GM19238 (cell line): ENCODE data around the gene PCSK2.

Source experiments
- DNase-seq: peaks from one replicate; pipeline ENCODE4 v3.0.0; 2011; ENCODE audit warnings: low spot score; ENCODE audit not compliant: insufficient read length

The PCSK2 gene

DNA sequence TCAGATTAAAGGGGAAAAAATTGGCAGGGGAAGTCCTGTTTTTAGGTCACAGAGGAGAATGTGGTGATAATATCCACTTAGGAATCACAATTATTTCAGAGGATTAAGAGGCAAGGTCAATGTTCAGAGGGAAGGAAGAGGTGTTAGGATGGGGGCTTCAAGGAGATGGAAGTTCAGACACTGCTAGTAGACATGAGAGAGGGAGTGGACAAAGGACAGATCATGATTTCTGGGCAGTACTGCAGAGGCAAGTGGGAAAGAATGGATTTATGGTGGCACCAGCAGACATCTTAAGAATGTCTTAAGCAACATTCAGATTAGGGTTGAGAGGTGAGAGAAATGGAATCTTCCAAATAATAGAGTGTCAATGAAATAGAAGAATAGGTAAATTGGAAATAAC is 9.9 kb downstream of the PCSK2 start:
- no peak for DNase-seq

DNA sequence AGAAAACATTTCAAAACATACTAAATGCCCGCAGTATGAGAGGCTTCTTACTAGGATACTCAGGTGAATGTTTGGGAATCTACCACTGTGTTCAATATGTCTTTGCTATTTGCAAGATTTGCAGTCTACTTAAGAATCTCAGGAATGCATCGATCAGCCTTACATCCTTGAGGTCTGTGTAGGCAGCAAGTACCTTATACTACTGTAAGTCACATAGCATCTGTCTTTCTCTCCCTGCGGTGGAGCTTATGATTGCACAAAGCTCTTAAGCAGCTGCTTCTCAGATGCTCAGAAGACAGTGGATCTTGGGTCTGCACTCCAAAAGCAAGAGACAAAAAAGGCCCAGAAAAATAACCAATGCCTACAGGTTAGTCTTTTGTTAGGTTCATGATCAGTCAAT is 21.4 kb downstream of the PCSK2 start:
- no peak for DNase-seq

DNA sequence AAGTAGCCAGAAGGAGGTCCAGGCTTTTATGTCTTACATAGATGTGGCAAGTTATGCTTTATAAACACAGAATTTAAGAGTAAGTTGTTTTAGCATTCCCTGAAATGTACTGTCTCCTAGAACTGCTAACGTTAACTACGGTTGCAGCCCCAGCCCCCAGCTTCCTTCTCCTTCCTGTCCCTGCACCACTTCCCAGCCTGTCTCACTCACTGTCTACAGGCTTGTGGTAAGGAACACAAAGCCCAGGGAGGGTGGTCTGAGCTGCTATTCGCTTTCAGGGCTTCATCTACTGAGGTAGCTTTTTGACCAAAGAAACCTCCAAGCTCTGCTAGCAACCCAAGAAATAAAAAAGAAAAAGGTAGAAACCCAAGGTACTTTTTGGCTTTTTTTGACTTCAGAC is 35.9 kb downstream of the PCSK2 start:
- no peak for DNase-seq

DNA sequence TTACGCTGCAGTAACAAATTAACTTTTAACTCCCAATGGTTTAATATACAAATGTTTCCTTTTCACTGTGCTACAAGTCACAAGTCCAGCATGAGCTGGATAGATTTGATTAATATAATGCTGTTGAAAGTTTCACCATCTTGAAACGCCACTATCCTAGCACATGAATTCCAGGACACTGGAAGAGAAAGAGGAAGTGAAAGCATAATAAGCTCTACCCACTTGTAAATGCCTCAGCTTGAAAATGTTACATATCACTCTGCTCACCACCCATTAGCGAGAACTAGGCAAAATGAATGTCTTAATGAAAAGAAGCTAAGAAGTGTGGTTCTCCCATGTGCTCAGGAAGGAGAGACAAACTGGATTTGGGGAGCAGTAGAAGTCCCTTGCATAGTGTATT is 46.9 kb downstream of the PCSK2 start:
- DNase-seq = no peak

DNA sequence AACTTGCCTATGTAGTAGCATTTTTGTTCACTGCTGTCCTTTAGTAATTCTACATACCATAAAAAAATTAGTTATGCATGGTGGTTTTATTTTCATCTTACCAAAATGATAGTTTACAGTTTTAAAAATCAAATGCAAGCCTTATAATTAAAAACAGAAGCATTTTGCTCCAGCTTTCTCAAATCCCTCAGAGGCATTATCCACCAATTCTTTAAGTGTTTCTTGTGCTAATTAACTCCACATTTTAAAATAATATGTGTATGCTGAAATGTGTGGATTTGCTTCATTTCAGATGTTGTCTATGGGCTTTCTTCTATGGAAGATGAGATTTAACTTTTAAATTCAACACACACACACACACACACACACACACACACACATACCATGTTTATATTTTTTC is 49.3 kb downstream of the PCSK2 start:
- no peak for DNase-seq

DNA sequence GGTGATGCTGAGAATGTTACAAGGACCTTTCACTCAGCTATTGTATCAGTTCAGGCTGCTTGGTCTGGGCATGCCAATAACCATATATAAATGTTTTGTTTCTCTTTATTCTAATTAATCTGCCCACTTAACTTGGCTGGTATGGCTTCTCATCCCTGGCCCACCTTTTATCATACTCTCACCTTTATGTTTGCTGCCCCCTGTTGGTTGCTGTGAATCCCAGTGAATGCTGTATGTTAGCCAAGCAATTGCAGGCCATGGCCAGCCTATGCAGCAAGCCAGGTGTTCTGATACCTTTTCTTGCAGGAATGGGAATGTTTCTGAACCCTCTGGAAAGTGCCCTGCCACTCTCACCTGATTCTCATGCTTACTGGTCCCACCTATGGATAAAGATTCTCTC is 54.6 kb downstream of the PCSK2 start:
- no peak for DNase-seq

DNA sequence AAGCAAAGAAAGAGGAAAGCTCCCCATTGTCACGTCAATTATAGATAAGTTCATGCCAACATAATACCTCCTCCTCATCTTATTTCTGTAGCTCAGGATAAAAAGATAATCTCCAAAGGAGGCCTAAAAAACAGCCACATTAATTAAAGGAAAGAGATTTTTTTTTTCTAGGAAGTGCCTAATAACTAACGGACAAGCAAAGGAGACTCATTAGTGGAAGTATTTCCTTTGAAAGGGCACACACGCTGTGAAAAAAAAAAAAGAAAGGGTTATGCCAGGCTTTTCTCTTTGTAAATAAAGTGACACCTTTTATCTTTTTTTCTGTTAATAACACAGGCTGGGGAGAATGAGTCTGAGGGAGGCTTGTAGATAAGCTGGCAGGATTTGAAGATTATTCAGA is 55.7 kb downstream of the PCSK2 start:
- no peak for DNase-seq

DNA sequence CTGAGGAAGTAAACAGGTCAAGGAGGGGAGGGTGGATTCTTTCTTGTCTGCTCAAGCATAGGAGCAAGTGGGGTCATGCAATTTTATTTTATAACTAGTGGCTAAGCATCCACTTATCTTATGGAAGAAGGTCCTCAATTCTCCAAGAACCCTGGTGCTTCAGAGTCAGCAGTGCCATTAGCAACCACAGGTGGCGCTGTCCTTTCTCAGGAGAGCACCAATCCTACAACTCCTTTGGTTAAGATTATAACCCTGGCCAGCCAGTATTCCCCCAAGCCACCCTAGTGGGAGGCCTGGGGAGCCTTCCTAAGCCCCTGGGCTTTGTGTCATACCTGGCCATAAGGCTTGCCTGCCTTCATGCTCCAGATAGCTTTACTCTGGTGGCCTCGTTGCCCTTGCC is 60.7 kb downstream of the PCSK2 start:
- no peak for DNase-seq

DNA sequence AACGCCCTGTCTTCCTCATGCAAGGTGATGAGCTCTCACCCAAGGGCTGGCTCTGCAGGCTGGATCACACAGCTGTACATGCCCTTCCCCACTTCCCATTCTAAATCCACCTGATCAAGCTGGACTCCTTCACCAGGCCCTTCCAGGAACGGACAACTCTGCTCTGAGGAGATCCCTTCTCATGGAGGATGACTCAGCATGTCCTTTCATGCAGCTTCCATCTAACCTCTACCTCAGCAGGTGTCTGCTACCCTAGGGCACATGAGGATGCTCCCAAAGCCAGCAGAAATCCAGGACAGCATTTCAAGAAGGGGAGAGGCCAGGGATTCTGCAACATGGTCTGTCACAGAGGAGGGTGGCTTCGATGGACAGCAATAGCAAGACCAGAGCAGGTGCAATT is 61.2 kb downstream of the PCSK2 start:
- no peak for DNase-seq

DNA sequence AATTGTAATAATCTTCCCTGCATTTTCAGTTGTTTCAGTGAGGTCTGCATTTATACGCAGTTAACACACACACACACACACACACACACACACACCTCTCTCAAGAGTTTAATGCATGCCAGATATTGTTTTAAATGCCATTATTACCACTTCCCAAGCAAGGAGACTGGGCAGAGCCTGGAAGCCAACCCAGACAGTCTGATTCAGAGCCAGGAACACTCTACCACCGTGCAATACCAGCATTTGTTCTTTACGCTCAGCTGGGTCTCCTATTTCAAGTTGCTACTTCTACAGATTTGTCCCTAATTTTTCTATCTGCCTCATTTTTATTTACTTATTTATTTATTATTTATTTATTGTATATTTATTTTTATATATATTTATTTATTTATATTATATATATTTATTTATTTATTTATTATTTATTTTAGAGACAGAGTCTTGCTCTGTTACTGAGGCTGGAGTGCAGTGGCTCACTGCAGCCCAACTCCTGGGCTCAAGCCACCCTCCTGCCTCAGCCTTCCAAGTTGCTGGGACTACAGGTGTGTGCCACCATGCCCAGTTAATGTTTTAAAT is 68.4 kb downstream of the PCSK2 start:
- DNase-seq = no peak

DNA sequence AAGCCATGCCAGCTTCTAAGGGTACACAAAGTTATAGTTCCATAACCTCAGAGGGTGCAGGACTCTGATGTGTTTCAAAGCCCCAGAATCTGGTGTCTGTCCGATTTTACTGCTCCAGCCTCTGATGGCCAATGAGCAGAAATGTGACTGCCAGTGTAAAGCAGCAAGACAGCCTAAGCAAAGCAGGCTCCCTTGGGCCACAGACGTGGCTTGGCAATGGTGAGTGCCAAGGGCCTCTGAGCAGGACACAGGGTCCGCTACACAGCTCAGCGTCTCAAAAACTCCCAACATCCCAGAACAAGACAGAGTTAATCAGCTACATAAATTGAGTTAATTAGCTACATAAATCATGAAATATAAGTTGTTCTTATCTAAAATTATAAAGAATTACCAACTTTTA is 69.2 kb downstream of the PCSK2 start:
- no peak for DNase-seq

DNA sequence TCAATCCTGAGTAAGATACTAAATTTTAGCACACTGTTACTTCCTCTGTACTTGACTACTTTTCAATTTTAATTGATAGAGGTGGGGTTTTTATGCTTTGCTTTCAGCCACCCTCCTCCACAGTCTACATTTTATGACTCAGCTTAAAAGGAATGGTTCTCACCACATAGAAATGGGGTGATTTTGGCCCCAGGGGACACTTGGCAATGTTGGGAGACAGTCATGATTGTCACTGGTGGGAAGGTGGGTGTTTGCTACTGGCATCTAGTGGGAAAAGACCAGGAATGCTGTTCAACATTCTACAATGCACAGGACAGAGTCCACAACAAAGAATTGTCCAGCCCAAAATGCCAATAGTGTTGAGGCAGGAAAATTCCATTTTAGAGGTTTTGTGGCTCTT is 71.3 kb downstream of the PCSK2 start:
- DNase-seq = no peak

DNA sequence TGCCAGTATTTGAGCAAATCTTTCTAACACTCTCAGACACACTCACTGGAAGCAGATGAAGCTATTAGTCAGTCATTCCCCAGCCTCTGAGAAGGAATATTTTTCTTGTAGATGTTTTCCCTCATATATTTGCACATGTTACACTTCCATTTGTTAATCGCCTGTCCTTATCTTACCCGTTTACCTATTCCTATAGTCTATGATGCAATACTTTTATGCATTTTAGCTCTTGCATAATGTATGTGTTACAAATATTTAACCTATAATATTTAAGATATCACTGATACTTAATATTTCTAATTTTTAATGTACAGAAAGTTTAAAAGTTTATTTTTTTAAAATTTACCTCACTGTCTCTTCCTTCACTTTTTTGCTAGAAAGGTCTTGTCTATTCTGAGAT is 71.9 kb downstream of the PCSK2 start:
- DNase-seq = no peak

DNA sequence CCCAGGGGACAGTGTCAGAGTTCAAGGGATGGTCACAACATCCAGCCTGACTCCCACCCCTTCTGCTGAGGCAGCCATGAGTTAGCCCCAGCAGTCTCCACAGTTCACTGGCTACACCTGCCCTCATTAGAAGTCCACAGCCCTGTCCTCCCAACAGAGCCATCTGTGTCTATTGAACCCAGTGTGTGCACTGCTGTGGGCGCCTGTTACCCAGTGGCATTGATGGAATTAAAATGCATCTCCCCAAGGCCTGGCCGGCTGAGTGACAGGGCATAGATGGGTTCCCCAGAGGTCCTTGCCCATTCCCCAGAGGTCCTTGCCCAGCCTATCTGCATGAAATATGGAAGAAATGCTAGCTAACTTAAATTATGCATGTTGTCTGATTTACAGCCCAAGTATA is 73.3 kb downstream of the PCSK2 start:
- DNase-seq = no peak

DNA sequence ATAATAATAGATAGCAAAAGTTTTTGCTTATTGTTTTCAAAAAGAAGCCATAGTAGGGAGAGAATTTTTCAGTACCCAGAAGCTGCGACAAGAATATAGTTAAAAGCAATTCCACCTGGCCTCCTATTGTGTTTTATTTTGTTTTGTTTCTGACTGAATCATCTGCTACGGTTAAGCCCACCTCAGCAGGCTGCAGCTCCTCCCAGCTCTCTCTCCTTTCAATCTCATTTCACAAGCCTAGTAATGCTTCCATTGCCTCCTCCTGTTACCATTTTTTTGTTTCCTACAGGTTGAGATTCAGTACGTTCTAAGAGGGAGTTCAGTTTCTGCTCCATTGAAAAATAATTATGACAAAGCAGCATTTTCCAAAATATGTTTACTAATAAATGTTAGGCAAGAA is 77.9 kb downstream of the PCSK2 start:
- DNase-seq = no peak

DNA sequence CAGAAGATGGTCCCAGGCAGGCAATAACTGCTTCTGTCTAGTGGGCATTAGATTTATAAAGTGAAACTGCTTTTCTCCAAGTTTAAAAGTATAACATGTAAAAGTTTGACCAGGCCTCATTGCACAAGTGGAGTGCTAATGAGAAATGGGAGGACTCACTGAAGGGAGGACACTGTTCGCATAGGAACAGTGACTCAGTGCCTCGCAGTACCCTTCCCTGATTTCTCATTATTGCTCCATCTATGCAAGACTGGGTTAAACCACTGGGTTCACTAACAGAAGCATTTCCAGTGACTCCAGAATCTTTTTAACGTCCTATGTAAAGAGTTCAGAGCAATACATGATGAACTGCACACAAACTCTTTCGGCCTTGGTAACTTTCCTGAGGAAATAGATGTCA is 79.6 kb downstream of the PCSK2 start:
- no peak for DNase-seq

DNA sequence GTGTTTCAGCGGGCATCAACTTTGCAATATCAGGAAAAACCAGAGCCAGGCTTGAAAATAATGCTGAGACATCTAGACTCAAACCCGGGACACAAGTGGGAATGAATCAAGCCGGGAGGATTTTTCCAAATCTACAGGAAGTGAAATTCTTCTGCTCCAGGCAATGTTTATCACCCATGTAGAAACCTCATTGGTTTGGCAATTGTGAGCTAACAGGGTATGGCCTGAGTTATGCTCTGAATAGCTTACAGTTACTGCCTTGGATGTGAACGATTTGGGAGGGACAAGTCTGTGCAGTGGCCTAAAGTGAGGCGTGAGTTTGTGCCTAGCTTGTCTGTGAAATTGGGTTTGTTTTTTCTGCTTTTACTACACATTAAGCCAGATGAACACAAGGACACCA is 87.4 kb downstream of the PCSK2 start:
- no peak for DNase-seq

DNA sequence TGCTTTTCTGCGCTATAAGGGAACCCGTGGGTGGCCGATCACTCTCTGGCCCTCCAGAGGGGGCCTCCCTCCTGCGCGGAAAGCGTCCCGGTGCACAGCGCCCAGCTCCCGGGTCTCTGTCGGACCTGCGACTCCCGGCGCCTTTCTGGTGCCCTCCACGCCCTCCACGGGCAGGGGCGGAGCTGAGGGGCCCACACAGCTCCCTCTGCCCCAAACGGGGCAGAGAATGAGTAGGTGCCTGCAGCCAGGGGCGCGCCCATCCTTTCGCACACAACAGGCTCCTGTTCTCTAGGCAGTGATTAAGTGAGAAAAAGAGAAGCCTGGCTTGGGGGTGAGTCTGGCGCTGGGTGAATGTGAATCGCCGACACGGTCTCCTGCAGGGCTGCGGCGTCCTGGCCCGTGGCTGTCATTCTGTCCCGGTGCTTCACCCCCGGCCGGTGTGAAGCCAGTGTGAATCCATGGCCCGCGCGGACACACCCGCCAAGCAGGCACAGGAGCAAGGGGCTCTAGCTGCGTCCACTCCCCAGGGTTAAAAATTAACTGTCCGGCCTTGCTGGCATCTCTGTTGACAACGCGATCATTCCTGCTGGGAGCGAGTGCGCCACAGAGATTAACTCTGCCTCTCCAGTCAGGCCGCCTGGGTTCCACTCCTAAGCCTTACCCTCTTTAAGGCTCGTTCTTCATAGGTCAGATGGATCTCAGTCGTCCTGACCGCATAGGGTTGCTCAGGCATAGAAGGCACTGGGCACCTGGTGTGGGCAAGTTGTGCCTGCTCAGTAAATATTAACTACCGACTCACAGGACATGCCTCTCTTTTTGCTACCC is 88.8 kb downstream of the PCSK2 start:
- DNase-seq = no peak

DNA sequence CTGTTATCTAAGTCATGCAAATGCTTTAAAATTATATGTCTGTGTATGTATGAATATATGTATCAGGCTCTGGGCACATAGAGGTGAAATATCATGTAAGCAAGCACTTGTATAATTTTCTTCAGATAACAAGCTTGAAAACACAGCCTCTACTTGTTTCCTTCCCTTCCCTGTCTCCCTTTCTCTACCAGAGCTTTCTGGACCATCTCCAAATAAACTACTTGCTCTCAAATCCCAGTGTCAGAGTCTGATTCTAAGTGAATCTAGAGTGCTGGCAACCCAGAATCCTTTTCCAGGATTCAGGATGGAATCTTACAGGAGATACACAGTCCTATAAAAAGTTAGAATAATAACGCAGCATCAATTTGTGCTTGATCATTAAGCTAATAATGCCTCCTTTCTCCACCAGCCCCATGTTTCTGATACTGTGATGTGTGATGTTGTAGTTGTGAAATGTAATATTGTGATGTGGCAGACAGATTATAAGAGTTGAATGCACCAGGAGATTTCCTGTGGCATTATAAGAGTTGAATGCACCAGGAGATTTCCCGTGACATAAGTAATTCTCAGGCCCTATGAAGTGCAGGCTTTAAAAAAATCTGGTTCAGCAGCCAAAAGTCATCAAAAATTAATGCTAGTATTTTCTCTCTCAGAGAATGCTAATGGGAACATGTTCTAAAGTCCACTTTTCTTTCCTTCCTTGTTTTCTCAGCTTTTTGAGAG is 89.6 kb downstream of the PCSK2 start:
- no peak for DNase-seq

DNA sequence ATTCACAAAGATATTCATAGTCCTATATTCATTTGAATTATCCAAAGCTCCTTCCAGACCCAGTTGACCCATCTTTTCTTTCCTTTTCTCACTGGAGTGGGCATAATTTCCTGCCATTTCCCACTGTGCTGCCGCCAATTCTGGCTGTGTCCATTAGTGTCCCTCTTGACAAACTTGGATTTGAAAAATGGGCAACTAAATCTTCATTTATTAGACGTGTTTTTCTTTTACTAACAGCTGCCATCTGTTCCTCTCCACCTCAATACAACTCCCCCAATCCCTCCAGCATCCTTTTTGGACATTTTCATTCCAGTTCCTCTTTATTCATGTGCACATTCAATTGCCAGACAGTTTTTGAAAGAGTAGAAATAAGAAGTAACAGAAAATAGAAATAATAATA is 90.5 kb downstream of the PCSK2 start:
- DNase-seq = no peak

DNA sequence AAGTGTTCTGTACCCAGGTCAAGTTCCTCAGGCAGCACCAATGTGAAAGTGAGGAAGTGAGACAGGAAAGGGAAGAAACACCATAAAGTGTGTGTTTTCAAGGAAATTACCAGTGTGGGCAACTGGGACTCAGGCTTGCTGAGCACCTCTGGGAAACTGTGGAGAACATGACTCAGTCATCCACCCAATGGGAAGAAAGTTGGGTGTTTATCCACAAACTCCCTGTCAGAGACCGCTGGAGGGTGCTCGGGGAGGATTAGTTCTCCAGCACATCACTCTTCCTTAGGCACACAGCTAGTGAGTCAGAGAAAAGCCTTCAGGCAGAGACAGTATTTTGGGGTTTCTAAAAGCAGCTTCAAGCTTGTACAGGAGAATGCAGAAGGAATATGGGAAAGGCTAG is 93.6 kb downstream of the PCSK2 start:
- DNase-seq = no peak

DNA sequence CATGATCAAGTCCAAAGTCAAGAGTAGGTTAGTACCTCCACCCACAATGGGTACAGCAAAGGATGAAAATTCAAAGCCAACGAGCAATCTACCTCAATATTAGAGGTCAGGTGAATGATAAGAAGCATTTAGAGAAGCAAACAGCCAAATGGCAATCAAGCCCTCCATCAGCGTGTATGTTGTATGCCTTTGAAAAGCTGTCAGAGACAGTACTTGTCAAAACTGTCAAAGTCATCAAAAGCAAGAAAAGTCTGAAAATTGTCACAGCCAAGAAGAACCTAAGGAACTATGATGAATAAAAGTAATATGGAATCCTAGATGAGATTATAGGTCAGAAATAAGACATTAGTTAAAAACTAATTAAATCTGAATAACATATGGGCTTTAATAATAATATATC is 99.3 kb downstream of the PCSK2 start:
- DNase-seq = no peak
